GM03348 (cell line): ENCODE data around the gene EDEM1.
"Not testable (repeated sequence)": the region's sequence is repeated elsewhere in the genome, so short reads cannot be mapped to it uniquely, and the experiment has no call there.

Experiments used
- DNase-seq: peaks from one replicate; pipeline ENCODE4 v3.0.0; 2012; ENCODE audit warnings: low spot score

The EDEM1 gene

GRCh38 chr3:5232570-5232969 is 45.1 kb downstream of the EDEM1 start:
- no peak for DNase-seq

GRCh38 chr3:5233026-5233425 is 45.5 kb downstream of the EDEM1 start:
- no peak for DNase-seq

GRCh38 chr3:5235655-5236054 is 48.1 kb downstream of the EDEM1 start:
- no peak for DNase-seq

- DNase-seq: no peak
These were observed 51.0 kb downstream of the EDEM1 start for GRCh38 chr3:5238545-5238944.

GRCh38 chr3:5239602-5240001 is 52.1 kb downstream of the EDEM1 start:
- DNase-seq: peak; percentile 26

GRCh38 chr3:5240740-5241139 is 53.2 kb downstream of the EDEM1 start:
- no peak for DNase-seq

GRCh38 chr3:5242785-5243184 is 55.3 kb downstream of the EDEM1 start:
- DNase-seq: not testable (repeated sequence)

DNA sequence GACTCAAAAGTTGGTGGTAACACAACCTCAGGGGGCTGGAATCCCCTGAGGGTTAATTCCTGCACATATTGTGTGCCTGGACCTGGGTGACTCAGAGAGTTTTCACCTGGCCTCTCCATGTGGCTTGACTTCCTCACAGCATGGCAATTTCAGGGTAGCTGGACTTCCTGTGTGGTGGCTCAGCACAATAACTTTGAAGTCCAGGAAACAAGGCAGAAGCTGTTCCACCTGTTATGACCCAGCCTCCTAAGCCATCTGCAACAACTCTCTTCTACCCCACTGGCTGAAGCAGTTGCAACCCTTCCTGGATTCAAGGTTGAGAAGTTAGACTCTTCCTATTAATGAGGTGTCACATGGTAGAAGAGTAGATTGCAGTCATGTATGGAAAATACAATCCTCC is 58.4 kb downstream of the EDEM1 start:
- DNase-seq: no peak

- DNase-seq: no peak
These were observed 61.3 kb downstream of the EDEM1 start for GRCh38 chr3:5248822-5249221.

DNA sequence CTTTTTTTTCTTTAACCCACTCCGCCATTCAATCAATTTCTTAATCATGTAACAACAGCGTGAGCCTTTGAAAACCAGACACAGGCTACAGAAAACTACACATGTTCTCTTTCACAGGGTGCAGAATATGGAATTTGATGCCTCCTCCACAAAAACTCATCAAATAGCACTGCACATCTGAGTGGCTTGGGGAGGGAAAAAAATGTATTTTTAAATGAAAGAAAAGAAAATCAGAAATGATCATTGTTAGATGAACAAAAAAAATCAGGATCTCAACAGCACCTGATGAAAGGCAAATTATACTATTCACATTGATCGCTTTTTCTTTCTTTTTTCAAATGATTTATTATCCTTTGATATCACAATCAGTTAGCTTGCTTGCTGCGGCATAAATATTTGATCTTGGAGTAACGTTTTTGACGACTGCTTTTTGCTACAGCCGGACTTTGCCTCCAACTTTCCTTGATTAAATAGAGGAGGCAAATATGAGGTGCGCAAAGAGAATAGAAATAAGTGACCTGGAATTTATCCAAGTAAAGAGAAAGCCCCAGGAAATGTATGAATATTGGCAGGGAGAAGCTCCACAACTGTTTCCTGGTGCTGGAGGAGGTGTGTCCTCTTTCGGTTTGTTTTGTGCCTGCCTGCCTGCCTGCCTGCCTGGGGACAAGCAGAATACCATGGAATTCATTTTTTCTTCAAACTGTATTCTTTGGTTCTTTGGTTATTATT is 63.1 kb downstream of the EDEM1 start:
- DNase-seq: peak; percentile 61

DNA sequence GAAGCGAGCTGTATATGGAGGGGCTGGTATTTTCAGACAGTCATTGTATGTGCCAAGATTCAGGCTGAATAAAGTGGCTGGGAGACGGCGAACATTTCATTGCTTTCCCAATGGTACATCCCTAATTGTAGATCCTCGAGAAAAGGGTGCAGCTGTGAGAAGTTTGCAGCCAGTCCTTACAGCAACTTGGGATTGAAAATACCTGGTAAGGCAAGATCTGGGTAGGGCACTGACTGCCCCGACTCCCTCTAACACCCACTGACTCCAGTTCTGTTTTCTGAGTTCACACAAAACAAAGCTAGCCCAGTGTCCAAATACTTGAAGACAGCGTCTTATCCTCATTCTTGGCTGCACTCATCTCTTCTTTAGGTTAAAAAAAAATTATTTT is 63.7 kb downstream of the EDEM1 start:
- DNase-seq: peak; percentile 19

DNA sequence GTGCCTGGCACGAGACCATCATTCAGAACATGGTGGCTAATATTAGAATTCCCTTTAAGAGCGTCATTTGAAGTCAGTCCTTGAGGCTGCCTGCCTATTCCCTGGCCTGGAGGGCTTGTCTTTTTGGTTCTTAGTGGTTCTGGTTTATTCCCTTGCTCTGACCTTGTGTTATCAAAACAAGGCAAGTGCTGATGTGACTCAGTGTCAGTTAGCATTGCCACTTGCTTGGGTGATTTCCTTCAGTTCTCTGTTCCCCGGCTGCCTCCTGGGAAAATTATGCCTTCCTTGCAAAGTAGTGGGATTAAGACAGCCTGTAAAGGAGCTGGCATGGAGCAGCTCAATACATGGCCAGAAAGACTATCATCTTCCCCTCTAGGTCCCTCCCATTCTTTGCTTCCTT is 64.6 kb downstream of the EDEM1 start:
- no peak for DNase-seq

DNA sequence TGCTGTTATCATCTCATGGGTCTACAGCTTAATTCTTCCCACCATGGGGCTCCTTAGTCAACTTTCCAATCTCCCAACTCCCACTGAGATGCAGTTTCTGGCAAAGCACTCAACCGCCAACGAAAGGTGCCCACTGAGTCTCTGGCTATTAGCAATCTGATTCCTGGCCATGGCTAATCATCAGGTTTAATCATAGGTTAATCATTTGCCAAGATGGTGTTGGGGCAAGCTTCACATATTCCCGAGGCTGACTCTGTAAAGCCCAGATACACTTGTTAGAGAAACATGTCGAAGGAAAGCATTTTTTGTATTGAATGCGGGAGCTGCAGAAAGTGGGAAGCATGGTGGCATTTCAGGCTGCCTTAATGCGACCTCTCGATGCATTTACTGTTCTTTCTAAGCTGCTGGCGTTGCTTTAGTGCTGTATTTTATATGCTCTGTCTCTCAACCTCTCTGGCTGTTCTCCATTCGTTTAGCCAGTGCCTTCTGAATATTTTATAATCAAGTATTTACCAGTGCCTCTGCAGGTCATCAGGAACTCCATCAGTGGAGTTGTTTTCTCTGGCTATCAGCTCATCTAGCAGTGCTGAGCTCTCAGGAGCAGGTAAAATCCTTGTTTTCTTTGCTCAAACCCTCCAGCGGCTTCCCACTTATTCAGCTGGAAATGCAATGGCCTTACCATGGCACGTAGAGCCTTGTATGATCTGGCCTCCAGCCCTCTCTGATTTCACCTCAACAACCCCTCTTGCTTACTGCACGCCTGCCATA is 67.0 kb downstream of the EDEM1 start:
- DNase-seq: no peak

DNA sequence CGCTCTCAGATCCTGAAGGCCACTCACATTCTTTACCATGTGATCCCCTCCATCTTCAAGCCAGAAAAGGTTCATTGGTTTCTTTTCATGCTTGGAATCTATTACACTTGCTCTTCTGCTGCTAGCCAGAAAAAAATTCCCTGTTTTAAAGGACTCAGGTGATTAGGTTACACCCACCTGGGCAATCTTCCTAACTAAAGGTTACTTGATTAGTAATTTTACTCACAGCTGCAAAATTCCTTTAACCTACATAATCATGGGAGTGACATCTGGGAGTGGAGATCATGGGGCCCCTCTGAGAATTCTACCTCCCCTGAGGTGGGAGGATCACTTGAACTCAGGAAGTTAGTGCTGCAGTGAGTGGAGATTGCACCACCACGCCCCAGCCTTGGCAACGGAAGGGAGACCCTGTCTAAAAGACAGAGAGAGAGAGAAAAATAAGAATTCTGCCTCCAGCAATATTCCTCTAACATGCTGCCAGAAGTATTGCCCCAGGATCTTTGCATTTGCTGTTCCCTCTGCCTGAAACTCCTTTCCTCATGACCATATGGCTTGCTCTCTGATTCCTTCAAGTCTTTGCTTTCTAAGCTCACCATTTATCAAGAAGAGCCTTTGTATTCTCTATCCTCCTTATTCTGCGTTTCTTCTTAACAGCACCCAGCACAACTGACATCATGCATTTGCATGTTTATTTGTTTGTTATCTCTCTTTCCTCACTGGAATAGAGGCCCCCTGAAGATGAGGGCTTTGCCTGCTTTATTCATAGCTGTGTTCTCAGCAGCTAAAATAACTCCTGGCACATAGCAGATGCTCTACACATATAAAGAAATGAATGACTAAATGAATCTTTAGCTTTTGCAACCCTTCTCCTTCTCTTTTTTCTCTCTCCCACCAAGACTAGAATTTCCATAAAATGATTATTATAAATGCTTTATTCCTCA is 68.2 kb downstream of the EDEM1 start:
- DNase-seq: no peak

DNA sequence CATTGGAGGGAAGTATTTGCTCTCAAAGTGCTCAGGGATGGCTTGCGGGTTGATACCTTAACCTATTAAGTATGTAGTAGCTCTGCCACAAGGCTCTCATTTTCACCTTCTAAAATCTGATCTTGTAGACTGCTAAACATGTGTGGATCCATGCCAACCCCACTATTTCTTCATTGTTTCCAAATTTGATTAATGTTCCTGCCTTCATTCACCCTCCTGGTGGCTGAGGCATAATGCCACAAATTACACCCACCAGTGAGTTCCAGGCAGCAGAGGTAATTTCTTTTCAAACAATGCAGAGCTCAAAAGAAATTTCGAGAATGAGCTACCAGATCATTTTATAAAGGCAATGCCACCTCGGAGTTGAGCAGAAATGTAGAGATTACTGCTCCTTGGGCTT is 71.0 kb downstream of the EDEM1 start:
- DNase-seq: no peak

- DNase-seq: no peak
These were observed 73.5 kb downstream of the EDEM1 start for GRCh38 chr3:5260992-5261501.

DNA sequence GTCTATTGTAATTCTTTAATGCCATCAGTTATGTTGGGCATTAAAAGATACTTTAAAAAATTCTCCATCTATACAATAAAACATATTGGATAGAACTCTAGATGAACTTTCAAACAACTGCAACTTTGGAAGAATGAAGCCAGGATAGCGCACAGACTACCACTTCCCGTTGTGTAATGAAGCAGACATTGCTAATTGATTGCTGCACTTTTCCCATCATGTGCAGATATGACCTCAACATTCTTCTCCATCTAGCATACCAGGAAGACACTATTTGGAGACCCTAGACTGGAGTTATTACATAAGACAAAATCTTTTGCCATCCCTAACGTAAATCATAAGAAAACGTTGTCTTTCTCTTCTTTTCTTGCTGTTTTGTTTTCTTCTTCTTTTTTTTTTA is 75.0 kb downstream of the EDEM1 start:
- no peak for DNase-seq

GRCh38 chr3:5264093-5264600 is 76.6 kb downstream of the EDEM1 start:
- DNase-seq: peak; percentile 29

DNA sequence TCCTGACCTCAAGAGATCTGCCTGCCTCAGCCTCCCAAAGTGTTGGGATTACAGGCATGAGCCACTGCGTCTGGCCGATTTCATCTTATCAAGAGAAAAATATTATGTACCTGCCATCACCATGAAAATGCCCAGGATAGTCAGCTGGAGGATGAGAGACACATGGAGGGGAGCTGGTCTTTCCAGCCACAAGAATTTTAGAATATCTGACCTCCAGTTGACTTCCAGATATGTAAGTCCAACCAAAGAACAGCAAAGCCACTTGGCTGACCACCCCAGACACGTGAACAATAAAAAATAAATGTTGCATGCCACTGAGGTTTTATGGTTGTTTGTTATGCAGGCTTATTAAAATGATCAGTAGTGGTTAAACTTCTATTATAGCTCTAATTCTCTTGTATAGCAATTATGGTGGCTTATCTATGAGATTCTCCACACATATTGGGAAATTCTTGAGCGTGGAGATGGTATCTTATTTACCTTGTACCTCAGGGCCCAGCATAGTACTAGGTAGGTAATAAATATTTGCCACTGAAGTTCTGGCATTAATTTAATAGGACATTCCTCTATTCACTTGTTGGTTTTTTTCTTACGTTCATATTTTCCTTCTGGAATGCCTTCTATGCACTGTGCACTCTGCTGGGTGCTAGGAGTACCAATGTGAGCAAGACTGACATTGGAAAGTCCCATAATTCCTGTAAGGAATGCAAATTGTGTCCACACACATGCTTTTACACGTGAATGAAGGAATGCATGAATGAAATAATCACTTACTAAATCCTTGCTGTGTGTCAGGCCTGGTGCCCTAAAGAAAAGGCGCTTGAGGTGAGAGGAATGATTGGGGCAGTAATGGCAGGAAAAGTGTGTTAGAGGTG is 77.6 kb downstream of the EDEM1 start:
- peak; percentile 27 for DNase-seq

DNA sequence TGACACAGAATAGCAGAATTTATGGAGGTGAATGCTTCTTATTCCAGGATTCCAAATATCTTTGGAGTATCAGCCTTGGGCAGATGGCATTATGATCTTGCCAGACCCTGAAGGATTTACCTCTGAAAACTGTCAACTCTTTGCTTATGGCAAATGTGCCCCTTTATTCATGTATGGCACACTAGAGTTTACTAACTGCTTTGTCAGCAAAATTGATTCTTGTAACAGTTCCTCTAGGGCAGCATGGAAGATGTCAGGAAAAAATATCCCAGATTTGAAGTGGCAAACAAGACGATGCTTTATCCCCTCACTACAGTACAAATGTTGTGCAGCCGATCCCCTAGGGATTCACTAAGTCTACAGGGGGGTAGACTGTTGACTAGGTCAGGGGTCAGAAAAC is 79.7 kb downstream of the EDEM1 start:
- DNase-seq: no peak

GRCh38 chr3:5267889-5268288 is 80.4 kb downstream of the EDEM1 start:
- DNase-seq: no peak
